ENCODE results near the gene WDFY1. TPM values are rescaled to one million over a fixed set of nuclear protein-coding genes. Genes with fewer than 3 reads are reported as not detected.
"Not testable (repeated sequence)": the region's sequence is repeated elsewhere in the genome, so short reads cannot be mapped to it uniquely, and the experiment has no call there.

The WDFY1 gene
- total and polyA plus RNA-seq, 2 donors from 2014 or later = 10.4 to 38.4 TPM

GRCh38 chr2:223880796-223881195 lies 64.3 kb downstream of the WDFY1 start:
- H3K4me1 ChIP-seq (ENCODE audit: control insufficient read depth in 2 of 3, insufficient read depth in 2 of 3, low read depth in 1 of 3, low read length in 3 of 3) = no peaks in the 10 kb centered on the region
- intact Hi-C loops (cut with DNase I) = no loop called here
- DNase-seq = no peak
- TF ChIP-seq CTCF (IDR thresholded peaks at IDR 0.05; ENCODE audit: borderline replicate concordance, extremely low read depth, insufficient read depth) = no peak
- no peak for FAIRE-seq
- no peaks in the 10 kb centered on the region for H3K27me3 ChIP-seq (ENCODE audit: control insufficient read depth, insufficient read depth, low read length)
- H3K4me3 ChIP-seq (ENCODE audit: low read length in 3 of 3) = no peak overlapping the region
- peaks cover 6 to 39% (median 30%) of the 10 kb centered on the region in 3 donors for H3K36me3 ChIP-seq (ENCODE audit: control insufficient read depth in 2 of 3, insufficient read depth in 3 of 3, low read length in 3 of 3)
- H3K27ac ChIP-seq (ENCODE audit: low read depth in 2 of 2, low read length in 2 of 2) = no peak overlapping the region
- no peaks in the 10 kb centered on the region for H3K9me3 ChIP-seq (ENCODE audit: control insufficient read depth in 2 of 3, insufficient read depth in 1 of 3, low read length in 3 of 3)
- no peak overlapping the region for H3K9ac ChIP-seq (ENCODE audit: low read length in 3 of 3)

GRCh38 chr2:223877721-223878410 lies 67.3 kb downstream of the WDFY1 start:
- Histone ChIP-seq H3K36me3 (ENCODE audit: control insufficient read depth in 2 of 3, insufficient read depth in 3 of 3, low read length in 3 of 3) (peaks cover 6 to 43% (median 34%) of the 10 kb centered on the region in 3 donors), H3K4me3 (ENCODE audit: low read length in 3 of 3) (no peak overlapping the region), H3K4me1 (ENCODE audit: control insufficient read depth in 2 of 3, insufficient read depth in 2 of 3, low read depth in 1 of 3, low read length in 3 of 3) (no peaks in the 10 kb centered on the region), H3K27me3 (ENCODE audit: control insufficient read depth, insufficient read depth, low read length) (no peaks in the 10 kb centered on the region), H3K9ac (ENCODE audit: low read length in 3 of 3) (no peak overlapping the region), H3K27ac (ENCODE audit: low read depth in 2 of 2, low read length in 2 of 2) (no peak overlapping the region), H3K9me3 (ENCODE audit: control insufficient read depth in 2 of 3, insufficient read depth in 1 of 3, low read length in 3 of 3) (no peaks in the 10 kb centered on the region)
- intact Hi-C loops (cut with DNase I) = no loop called here
- FAIRE-seq (no peak), DNase-seq (no peak)
- TF ChIP-seq CTCF (IDR thresholded peaks at IDR 0.05; ENCODE audit: borderline replicate concordance, extremely low read depth, insufficient read depth) = no peak

GRCh38 chr2:223873672-223874071 lies 71.5 kb downstream of the WDFY1 start:
- no peak for DNase-seq

GRCh38 chr2:223872772-223873171 lies 72.4 kb downstream of the WDFY1 start:
- H3K4me3 ChIP-seq (ENCODE audit: low read length in 3 of 3); DNase-seq; H3K27ac ChIP-seq (ENCODE audit: low read depth in 2 of 2, low read length in 2 of 2); H3K4me1 ChIP-seq (ENCODE audit: control insufficient read depth in 2 of 3, insufficient read depth in 2 of 3, low read depth in 1 of 3, low read length in 3 of 3); H3K27me3 ChIP-seq (ENCODE audit: control insufficient read depth, insufficient read depth, low read length); FAIRE-seq; H3K9ac ChIP-seq (ENCODE audit: low read length in 3 of 3); intact Hi-C loops (cut with DNase I); H3K9me3 ChIP-seq (ENCODE audit: control insufficient read depth in 2 of 3, insufficient read depth in 1 of 3, low read length in 3 of 3): not testable (repeated sequence)
- peaks cover 0 to 17% (median 11%) of the 10 kb centered on the region in 3 donors for H3K36me3 ChIP-seq (ENCODE audit: control insufficient read depth in 2 of 3, insufficient read depth in 3 of 3, low read length in 3 of 3)

More at GRCh38 chr2:223873672-223874071, 71.5 kb downstream of the WDFY1 start:
- H3K4me3 ChIP-seq (ENCODE audit: low read length in 3 of 3) = no peak overlapping the region
- no peak for TF ChIP-seq CTCF (IDR thresholded peaks at IDR 0.05; ENCODE audit: borderline replicate concordance, extremely low read depth, insufficient read depth)
- no peaks in the 10 kb centered on the region for H3K27me3 ChIP-seq (ENCODE audit: control insufficient read depth, insufficient read depth, low read length)
- no peaks in the 10 kb centered on the region for H3K4me1 ChIP-seq (ENCODE audit: control insufficient read depth in 2 of 3, insufficient read depth in 2 of 3, low read depth in 1 of 3, low read length in 3 of 3)
- H3K27ac ChIP-seq (ENCODE audit: low read depth in 2 of 2, low read length in 2 of 2) = no peak overlapping the region
- no peak overlapping the region for H3K9ac ChIP-seq (ENCODE audit: low read length in 3 of 3)
- H3K36me3 ChIP-seq (ENCODE audit: control insufficient read depth in 2 of 3, insufficient read depth in 3 of 3, low read length in 3 of 3) = peaks cover 0 to 26% (median 19%) of the 10 kb centered on the region in 3 donors
- FAIRE-seq = no peak
- intact Hi-C loops (cut with DNase I) = no loop called here
- no peaks in the 10 kb centered on the region for H3K9me3 ChIP-seq (ENCODE audit: control insufficient read depth in 2 of 3, insufficient read depth in 1 of 3, low read length in 3 of 3)

- not testable (repeated sequence) for FAIRE-seq
Measured at GRCh38 chr2:223871661-223872060, 73.5 kb downstream of the WDFY1 start.

More at GRCh38 chr2:223871661-223872060, 73.5 kb downstream of the WDFY1 start:
- H3K36me3 ChIP-seq (ENCODE audit: control insufficient read depth in 2 of 3, insufficient read depth in 3 of 3, low read length in 3 of 3); H3K9me3 ChIP-seq (ENCODE audit: control insufficient read depth in 2 of 3, insufficient read depth in 1 of 3, low read length in 3 of 3); H3K27ac ChIP-seq (ENCODE audit: low read depth in 2 of 2, low read length in 2 of 2); H3K27me3 ChIP-seq (ENCODE audit: control insufficient read depth, insufficient read depth, low read length); intact Hi-C loops (cut with DNase I); H3K9ac ChIP-seq (ENCODE audit: low read length in 3 of 3); H3K4me3 ChIP-seq (ENCODE audit: low read length in 3 of 3); H3K4me1 ChIP-seq (ENCODE audit: control insufficient read depth in 2 of 3, insufficient read depth in 2 of 3, low read depth in 1 of 3, low read length in 3 of 3); DNase-seq: not testable (repeated sequence)
